HG03558 (cell line): ENCODE measurements around the gene FMNL1.

Experiments
- ATAC-seq: cut with Tn5 transposase; IDR thresholded peaks from one replicate; pipeline ENCODE4 v1.9.1; 2021; ENCODE audit warnings: moderate number of reproducible peaks; ENCODE audit not compliant: unreplicated experiment; ENCODE audit errors: extremely low read depth

FMNL1 gene

DNA sequence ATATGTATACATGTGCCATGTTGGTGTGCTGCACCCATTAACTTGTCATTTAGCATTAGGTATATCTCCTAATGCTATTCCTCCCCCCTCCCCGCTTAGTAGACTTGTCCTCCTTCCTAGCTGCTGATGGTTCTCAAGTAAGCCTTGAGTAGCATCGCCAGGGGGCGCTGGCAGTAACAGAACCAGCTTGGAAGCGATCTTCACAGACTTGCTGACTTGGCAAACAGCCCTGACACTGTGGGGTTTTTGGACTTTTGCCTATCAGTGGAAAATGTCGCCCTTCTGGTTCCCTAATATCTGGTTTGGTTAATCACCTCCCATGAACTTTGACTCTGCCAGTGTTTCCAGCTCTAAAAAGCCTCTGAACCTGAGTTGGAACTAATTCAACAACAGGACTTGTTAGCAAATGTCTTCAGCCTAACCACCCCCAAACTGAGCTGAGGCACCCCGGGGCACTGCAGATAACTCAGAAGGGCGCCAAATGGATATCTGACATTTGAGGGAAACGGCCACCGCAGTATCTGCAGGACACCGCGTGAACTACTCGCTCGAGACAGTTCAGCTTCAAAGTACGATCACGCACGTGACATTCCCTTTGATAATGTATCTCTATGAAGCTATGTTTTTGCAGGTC is 55.6 kb downstream of the FMNL1 start:
- ATAC-seq, result no peak

DNA sequence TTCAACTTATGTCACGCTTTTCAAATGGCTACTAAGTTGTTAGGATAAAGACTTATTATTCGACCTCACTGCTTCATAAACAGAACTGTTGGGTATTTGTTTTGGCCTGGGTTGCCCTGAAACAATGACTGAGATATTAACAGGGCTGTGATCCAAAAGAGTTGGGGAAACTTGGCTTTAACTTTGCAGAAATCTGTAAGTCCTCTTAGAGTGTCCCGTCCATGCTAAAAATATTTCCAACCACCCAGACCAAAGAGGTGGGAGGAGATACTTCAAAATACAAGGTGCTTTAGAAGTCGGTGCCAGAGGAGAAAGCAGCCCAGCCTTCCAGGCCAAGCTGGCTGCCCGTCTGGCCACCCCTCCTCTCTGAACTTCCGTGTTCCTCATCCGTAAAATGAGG is 56.3 kb downstream of the FMNL1 start:
- ATAC-seq, result no peak

DNA sequence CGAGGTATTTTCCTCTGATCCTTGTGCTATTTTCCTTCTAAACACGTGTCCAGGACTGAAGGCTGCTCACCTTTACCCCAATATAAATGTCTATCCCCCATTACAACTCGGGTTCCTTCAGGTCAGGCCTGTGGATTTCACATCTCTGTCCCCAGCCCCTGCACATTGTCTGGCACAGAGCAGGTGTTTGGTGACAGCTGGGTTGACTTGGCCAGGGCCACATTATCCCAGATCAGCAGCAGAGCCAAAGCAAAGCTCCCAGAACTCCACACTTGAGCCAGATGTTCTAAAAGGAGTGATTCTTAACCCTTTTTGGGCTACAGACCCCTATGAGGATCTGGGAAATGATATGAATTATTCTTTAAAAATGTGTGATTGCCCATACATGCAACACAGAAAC is 58.2 kb downstream of the FMNL1 start:
- no peak for ATAC-seq

DNA sequence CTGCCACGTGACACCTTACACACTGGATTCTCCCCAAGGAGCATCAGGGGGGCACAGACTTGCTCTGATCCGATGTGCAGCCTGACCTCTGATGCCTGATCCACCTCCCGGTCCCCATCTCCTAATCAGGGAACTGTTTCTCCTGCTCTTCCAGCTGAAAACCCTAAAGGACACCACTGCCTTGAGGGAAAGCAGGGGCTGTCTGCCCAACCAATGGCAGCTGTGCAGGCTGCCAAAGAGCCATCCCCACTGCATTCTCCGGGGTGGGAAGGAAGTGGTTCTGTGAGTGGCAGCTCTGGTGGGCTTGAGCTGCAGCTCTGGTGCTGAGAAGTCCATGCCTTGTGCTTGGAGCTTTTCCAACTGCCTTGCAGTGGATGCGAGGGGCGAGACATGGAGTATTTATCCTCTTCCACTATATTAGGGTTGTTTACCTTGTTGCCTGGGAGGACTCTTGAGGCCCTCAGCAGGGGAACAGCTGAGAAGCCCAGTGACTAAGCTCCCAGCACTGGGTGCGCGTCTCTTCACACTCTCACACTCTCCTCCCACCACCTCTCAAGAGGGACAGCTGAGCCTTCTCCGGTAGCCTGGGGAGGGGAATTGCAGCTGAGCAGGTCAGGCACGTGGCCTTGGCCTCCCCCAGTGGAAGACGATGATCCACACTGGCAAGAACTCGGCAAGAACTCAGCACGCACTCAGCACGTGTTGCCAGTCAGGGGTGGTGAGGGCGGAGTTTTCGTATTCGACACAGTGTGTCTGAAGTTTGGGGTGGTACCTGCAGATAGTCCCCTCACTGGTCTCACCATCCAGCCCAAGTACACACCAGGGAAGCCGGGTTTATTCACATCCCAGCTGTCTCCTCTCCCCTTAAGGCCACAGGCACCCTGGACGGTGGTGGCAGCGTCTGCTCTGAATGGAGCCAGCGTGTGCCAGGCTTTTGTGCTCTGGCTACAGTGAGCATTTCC is 61.3 kb downstream of the FMNL1 start:
- ATAC-seq, result no peak

DNA sequence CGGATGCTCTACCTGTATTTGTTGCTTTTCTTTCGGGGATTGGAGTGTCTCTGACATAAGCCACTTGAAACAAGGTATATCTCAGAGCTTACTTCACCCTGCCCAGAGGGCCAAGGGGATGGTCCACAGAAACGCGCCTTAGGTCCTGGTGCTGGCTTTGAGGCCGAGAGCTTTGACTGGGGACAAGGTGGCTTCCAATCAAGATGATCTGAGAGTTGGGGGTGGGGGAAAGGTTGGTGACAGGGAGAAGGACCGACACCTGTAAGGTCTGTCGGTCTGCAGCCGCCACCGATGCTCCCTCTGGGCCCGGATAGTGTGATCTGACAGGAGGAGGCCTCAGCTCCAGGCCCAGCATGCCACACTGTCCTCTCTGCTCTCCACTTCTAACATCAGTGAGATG is 62.0 kb downstream of the FMNL1 start:
- no peak for ATAC-seq

DNA sequence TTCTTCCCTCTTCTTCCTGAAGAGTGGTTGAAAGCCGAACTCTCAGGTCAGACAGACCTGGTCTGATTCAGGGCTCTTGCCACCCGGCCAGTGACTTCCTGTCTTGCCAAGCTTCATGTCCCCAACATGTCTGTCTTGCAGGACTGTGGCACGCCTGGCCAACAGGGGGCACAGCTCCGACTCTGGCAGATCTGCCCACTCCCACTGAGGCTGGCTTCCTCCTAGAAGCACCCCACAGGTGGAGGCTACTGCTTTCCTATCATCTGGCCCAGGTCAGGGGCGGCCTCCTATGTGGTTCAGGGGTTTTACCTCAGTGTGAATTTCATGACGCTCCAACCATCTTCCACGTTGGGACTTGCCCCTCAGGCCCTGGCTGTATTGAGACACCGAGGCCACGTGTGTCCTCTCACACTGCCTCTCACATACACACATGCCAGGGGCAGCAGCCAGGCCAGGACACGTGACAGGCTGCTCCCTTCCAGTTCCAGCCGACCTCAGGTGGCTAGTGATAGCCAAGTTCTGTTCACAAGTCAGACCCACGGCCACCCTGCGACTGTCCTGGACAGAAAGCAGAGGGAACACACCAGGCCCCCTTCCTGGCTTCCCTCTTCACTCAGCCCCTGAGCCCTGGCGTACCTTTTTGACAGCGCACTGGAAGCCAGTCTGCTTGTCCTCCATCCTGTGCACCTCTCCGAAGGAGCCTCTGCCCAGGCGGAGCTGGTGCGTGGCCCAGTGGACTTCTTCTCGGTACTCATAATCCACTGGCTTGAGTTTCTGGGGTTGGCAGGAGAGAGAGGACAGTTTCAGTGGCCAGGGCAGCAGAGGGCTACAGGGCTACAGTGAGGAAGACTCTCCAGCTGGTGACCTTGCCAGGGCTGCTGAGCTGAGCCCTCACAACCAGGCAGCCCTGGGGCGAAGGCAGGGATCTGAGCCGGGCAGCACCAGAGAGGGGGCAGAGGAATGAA is 62.8 kb downstream of the FMNL1 start:
- ATAC-seq, result no peak

DNA sequence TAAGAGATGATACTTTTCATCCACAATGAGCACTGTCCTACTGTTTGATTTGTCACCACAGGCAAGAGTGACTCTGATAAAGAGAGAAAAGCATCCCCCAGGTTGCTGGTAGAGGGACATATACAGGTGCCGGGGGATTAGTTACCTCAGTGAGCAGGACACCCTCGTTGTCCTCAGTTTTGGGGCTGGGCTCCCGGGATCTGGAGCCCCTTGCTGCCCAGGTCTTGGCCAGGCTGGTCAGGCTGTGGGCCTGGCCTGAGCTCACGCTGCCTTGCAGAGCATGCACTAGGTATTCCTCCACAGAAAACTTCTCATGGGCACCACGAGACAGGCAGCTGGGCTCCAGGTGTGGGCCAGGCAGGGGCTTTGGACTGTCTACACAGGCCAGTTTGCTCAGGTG is 64.6 kb downstream of the FMNL1 start:
- ATAC-seq, result no peak

DNA sequence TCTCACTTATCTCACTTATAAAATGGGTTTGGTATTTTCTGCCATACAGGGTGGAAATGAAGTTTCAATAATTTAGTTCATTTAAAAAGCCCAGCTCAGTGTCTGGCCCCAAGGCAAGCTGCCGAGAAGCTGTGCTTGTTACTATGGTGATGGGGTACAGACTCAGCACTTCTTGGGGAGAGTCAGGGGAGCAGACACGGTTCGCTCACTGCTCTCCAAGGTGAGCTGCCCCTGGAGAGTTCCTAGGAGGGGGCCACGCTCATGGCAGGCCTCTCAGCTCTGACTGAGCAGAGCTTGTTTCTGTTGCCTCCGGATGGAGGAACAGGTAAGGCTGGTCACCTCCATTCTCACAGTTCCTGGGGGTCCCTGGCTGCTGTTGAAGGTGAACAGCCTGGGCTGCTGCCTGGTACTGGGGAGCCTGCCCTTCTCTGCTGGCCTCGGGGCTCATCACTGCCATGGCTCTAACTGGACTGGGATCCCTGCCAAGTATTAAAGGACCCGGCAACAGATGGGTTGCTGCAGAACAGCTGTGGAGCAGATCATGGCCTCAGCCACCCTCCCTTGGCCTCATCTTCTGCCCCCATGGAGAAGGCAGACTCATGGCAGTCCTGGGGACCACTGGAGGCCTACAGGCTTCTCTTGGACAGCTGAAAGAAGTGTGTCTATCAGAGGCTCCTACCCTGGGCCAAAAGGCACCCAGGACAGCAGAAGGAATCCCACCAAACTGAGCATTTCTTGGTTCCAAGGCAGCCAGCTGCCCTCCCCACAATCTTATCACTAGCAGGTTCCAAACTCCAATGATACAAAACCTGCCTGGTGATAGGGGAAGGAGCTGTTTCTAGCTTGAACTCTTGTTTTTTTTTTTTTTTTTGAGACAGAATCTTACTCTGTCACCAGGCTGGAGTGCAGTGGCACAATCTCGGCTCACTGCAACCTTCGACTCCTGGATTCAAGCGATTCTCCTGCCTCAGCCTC is 66.1 kb downstream of the FMNL1 start:
- no peak for ATAC-seq

DNA sequence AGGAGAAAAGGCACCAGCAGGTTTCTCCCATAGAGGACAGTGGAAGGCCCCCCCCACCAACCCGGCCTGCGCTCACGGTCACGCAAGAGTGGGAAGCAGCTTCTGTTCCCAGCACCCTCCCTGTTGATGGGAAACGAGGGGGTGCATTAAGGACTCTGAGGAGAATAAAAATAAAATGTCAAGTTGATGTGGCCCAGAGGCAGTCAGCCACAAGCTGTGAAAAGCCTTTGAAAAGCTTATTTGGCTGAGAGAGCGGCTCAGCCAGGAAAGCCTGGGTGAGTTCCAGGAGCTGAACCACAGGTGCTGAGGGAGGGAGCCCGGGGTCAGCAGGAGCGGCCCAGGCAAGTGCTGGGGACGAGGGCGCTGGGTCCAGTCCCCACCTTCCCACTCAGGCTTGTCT is 67.1 kb downstream of the FMNL1 start:
- ATAC-seq, result no peak

DNA sequence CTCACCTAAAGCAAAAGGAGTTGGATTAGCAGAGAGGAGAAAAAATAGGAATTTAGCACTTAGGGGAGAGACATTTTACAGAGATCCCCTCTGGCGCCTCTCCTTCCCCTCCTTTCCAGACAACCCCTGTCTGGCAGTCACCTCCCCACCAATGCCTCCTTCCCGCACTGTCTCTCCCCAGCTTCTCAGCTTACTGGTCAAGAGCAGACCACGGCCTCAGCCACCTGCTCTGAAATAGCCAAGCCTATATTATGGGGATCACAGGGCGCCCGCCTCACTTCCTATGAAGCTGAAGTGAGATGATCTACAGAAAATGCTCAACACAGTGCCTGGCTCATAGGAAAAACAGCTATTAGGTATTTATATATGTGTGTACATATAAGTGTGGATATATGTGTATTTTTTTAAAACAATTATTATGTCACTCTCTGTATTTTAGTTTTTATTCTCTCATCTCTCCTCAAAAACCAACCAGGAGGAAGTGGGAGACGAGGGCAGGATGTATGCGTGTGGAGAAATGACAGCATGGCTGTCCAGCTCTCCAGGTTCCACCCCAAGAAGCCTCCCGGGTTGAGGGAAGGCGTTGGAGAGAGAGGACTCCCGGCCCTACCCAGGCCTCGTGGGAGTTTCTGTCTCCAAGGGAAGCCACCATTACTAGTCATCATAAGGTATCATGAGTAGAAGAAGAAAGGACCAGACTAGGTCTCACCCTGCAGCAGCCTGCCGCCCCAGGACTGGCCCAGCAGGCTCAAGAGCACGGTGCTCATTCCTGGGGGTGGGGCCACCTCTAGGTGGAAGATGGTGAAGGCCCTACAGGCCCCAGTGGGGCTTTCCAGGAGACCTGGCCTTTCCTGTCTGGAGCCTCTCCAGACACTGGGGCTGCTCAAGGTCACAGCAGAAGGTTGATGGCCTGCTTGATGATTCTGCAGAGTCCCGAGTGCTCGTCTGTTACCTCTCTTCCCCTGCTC is 67.9 kb downstream of the FMNL1 start:
- ATAC-seq, result no peak

DNA sequence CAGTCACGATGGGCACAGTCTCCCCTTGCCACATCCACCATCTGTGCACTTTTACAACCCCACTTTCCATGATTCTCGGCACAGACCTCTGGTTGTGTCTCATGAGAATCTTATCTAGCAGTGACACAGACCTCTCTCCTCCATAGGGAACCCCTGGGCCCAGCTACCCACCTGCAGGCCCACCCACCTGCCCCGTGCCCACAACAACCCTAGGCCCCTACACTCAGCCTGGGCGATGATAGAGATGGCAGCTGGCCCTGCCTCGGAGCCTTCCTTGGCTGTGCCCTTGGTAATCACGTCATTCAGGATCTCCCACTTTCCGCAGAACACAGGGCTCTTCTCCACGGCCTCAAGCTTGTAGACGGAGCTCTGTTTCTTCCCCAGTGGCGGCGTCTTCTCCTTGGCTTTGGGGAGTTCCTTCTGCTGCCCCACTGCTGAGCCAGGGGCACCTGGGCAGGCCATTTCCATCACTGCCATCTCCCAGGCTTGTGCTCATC is 68.6 kb downstream of the FMNL1 start:
- no peak for ATAC-seq

DNA sequence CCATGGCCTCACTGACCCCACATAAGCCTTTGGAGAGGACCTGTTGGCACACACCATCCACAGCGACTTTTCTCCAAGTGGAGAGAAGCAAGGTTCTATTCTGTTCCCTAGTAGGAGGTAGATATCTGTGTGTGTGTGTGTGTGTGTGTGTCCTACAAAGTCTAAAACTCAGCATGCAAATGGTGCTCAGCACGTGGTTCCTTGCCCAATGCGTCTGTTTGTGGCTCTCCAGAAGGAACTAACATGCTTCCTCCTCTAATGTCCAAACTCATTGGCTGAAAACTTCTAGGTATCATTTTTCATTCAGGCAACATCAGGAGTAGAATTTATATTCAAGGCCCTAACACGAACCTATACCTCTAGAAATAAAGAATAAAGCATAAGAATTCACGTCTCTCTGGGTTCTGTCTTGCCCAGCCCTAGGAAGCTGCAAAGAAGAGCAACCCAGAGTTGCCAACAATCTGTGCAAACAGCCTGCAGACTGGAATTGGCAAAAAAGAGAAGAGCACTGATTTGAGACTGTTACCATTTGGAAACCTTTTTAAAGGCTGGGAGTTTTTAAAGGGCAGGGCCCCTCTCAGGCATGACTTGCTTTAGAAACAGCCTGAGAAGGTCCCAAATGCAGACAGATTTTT is 69.6 kb downstream of the FMNL1 start:
- ATAC-seq, result no peak

DNA sequence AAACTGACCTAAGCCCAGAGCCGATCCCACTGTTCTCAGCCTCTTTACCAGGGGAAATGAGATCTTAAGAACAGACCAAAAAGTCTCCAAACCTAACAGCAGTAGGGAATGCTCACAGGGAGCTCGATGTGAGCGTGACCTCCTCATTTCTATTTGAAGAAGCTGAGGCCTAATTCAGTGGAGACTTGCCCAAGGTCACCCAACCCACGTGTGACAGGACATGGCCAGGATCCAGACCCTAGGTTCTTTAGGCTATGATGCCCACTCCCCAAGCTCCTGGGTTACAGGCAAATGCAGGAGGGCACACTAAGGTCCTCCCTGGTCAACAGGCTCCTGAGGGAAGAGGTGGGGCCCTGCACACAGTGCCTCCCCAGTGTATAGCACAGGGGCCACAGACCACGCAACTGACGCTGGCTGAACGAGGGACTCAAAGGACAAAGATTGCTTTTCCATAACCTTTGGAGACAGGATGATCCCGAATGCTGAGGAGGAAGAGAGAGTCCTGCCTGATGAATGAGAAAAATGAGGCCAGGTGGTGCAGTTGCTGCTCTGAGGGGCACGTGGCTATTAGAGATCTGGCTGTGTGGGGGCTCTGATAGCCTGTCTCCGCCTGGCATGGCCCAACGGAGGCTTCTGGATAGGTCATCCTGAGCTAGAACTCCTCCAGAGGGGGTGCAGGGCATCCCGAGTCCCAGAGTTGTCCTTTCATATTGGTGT is 71.2 kb downstream of the FMNL1 start:
- no peak for ATAC-seq

DNA sequence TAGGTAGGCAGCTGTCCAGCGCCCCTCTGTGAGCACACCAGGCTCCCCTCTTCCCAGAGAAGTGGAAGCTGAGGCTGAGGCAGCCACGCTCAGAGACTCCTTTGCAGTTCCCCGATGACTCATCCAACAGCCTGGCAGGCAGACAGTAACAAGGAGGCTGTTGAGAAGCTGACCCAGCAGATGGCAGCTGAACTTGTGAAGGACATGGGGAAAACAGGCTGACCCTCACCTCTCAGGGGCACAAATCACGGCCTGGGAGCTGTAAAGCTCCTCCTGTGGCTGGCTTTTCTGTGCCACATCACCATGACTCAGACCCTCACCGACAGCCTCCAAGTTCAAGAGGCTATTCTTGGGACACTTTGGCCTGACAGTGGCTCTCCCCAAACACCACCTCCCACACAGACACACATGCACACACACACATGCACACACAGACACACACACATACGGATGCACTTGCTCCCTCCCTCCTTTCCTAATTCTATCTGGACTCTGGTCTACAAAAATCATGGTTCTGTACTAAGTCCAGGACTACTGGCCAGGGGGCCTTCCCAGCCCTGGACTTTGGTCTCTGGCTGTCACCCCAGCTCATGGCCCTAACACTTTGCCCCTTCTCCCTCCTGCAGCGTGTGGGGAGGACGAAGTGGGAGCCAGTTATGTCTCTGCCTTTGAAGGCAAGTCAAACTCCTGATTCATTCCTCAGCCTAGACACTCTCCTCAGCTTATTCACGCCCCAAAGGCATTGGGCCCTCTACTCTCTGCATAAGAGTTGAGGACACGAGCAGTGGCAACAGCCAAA is 71.9 kb downstream of the FMNL1 start:
- ATAC-seq, result no peak

DNA sequence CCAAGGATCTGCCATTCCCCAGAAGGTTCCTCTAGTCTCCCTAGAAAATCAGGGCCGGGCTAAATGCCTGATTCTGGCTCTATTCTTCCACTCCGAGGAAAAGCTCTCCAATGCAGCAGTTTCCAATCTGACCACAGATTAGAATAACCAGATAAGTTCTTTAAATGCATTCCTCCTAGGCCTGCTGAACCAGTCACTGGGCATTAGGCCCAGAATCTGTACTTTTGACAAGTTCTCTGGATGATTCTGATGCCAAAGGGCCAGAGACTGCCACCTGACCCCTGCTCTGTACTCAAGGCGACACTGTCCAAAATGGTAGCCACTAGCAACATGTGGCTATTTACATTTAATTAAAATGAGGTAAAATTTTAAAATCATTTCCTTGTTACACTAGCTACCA is 72.8 kb downstream of the FMNL1 start:
- no peak for ATAC-seq
